OCI-LY1 (cell line): ENCODE measurements around the gene DCUN1D2.

ENCODE experiments used
- H2AFZ ChIP-seq: fragments of 200-600 bp; sonication (generic), shearing (Covaris generic); 2 replicates; pipeline ENCODE4 v1.6.0; 2014; ENCODE audit warnings: antibody characterized with exemption, mild to moderate bottlenecking, low read length
- H3F3A ChIP-seq: fragments of 200-600 bp; sonication (generic), shearing (Covaris generic); 2 replicates; pipeline ENCODE4 v1.6.0; 2014; ENCODE audit warnings: mild to moderate bottlenecking, antibody characterized with exemption, low read length, moderate library complexity; ENCODE audit not compliant: insufficient read depth
- H3K27ac ChIP-seq: fragments of 200-600 bp; sonication (generic); 2 replicates; pipeline ENCODE4 v1.5.1; 2014; ENCODE audit warnings: low read length, mixed run types, mild to moderate bottlenecking, low read depth; ENCODE audit not compliant: poor library complexity, severe bottlenecking
- H3K27me3 ChIP-seq: fragments of 200-600 bp; sonication (generic); 2 replicates; pipeline ENCODE4 v1.6.0; 2014; ENCODE audit warnings: antibody characterized with exemption, mild to moderate bottlenecking, low read length, moderate library complexity; ENCODE audit not compliant: insufficient read depth
- H3K36me3 ChIP-seq: fragments of 200-600 bp; sonication (generic); 2 replicates; pipeline ENCODE4 v1.6.1; 2014; ENCODE audit warnings: mild to moderate bottlenecking, antibody characterized with exemption, low read length, moderate library complexity, mixed read lengths; ENCODE audit not compliant: insufficient read depth
- H3K4me1 ChIP-seq: fragments of 200-600 bp; sonication (generic); 2 replicates; pipeline ENCODE4 v1.5.1; 2014; ENCODE audit warnings: mild to moderate bottlenecking, low read length, moderate library complexity; ENCODE audit not compliant: insufficient read depth, severe bottlenecking
- H3K4me2 ChIP-seq: fragments of 200-600 bp; sonication (generic), shearing (Covaris generic); 2 replicates; pipeline ENCODE4 v1.6.1; 2014; ENCODE audit warnings: low read length
- H3K4me3 ChIP-seq: fragments of 200-600 bp; sonication (generic); 2 replicates; pipeline ENCODE4 v1.5.1; 2014; ENCODE audit warnings: low read length, low read depth, mild to moderate bottlenecking, mixed read lengths; ENCODE audit not compliant: poor library complexity, severe bottlenecking
- H3K79me2 ChIP-seq: fragments of 200-600 bp; shearing (Covaris generic); 2 replicates; pipeline ENCODE4 v1.6.1; 2016; ENCODE audit warnings: mixed run types, low read length, mixed read lengths; ENCODE audit not compliant: insufficient read depth
- H3K9ac ChIP-seq: fragments of 200-600 bp; sonication (generic), shearing (Covaris generic); 2 replicates; pipeline ENCODE4 v1.6.1; 2014; ENCODE audit warnings: mild to moderate bottlenecking, low read length, mixed read lengths
- H3K9me2 ChIP-seq: fragments of 200-600 bp; sonication (generic), shearing (Covaris generic); 2 replicates; pipeline ENCODE4 v1.6.1; 2014; ENCODE audit warnings: low read depth, mild to moderate bottlenecking, low read length, mixed read lengths
- H3K9me3 ChIP-seq: fragments of 200-600 bp; shearing (Covaris generic); 2 replicates; pipeline ENCODE4 v1.6.1; 2014; ENCODE audit warnings: low read length, mixed read lengths
- H4K20me1 ChIP-seq: fragments of 200-600 bp; sonication (generic), shearing (Covaris generic); 2 replicates; pipeline ENCODE4 v1.6.0; 2016; ENCODE audit warnings: mild to moderate bottlenecking, low read length; ENCODE audit not compliant: insufficient read depth
- EZH2 ChIP-seq: fragments of 200-600 bp; sonication (generic), shearing (Covaris generic); IDR thresholded peaks from 2 replicates; pipeline ENCODE4 v1.8.0; 2017; ENCODE audit warnings: borderline replicate concordance, mixed run types, mild to moderate bottlenecking, antibody characterized with exemption, low read length, moderate library complexity, mixed read lengths
- TF ChIP-seq, protein P1 (sequence below): fragments of 200-600 bp; sonication (generic), shearing (Covaris generic); IDR thresholded peaks from 2 replicates; pipeline ENCODE4 v1.5.1; 2017; ENCODE audit warnings: mild to moderate bottlenecking, antibody characterized with exemption, low read length, moderate library complexity, mixed read lengths

The DCUN1D2 gene

DNA sequence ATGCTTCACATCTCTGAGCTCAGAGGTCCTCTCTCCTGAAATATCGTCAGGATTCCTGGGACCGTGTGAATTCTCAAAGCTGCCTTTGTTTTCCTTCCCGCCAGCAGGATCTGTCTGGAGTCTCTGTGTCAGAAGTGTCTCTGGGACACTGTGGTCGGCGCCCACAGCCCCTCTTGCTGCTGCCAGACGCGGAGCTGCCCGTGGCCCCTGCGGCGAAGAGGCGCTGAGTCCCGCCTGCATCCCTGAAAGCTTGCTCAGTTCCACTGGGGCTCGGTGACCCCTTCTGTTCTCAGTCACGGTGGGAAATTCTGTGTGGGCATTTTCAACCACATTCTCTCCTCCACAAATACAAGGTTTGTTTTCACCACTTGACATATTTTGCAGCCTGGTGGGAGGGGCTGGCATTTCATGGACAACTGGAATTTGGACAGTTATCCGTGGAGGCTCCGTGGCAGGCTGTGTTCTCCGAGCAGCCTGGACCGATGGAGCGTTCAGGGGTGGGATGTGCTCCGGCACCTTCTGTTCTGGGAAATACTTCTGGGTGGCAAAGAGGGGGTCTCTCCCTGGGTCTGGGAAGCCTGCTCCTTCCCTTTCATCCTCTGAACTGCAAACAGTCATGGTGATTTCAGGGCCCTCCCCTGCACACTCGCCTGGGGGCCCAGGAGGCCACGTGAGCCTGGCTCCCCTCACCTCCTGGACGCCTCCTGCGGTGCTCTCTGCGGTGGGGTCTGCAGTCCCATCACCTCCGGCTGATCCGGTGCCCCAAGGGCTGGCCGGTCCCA, 84.0 kb downstream of the DCUN1D2 start:
- no peak overlapping the region for H3K4me3 ChIP-seq
- 0 out of 2 replicates have a peak, but pooled peaks cover 4% of the 10 kb centered on the region for H3K9me3 ChIP-seq
- H3F3A ChIP-seq, result no peaks in the 10 kb centered on the region
- no peaks in the 10 kb centered on the region for H3K9me2 ChIP-seq
- H3K36me3 ChIP-seq, result no peaks in the 10 kb centered on the region; the same call in 1 of the 2 replicates
- no peak overlapping the region for H2AFZ ChIP-seq
- peaks cover 41% of the 10 kb centered on the region for H3K4me1 ChIP-seq
- no peak overlapping the region for H3K27ac ChIP-seq
- no peak for TF ChIP-seq EZH2
- TF ChIP-seq, protein P1, sequence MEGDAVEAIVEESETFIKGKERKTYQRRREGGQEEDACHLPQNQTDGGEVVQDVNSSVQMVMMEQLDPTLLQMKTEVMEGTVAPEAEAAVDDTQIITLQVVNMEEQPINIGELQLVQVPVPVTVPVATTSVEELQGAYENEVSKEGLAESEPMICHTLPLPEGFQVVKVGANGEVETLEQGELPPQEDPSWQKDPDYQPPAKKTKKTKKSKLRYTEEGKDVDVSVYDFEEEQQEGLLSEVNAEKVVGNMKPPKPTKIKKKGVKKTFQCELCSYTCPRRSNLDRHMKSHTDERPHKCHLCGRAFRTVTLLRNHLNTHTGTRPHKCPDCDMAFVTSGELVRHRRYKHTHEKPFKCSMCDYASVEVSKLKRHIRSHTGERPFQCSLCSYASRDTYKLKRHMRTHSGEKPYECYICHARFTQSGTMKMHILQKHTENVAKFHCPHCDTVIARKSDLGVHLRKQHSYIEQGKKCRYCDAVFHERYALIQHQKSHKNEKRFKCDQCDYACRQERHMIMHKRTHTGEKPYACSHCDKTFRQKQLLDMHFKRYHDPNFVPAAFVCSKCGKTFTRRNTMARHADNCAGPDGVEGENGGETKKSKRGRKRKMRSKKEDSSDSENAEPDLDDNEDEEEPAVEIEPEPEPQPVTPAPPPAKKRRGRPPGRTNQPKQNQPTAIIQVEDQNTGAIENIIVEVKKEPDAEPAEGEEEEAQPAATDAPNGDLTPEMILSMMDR, result no peak
- no peak overlapping the region; the same call in 1 of the 2 replicates for H3K4me2 ChIP-seq
- H3K9ac ChIP-seq, result no peak overlapping the region
- H3K27me3 ChIP-seq, result peaks cover 6% of the 10 kb centered on the region; the same call in 1 of the 2 replicates
- no peaks in the 10 kb centered on the region for H3K79me2 ChIP-seq
- no peaks in the 10 kb centered on the region for H4K20me1 ChIP-seq
